HEK293T (cell line): Measurements from ENCODE around the gene PRKG1.

ENCODE experiments used
- CTCF ChIA-PET: fragments of 350-600 bp; formaldehyde crosslinking; extraction: SDS; loops from one replicate; lab custom pipeline; 2021; ENCODE audit warnings: antibody characterized with exemption, inconsistent platforms; lab: Yijun Ruan, JAX
- POLR2A ChIA-PET: fragments of 350-600 bp; formaldehyde crosslinking; extraction: SDS; loops from one replicate; lab custom pipeline; 2020; ENCODE audit warnings: antibody characterized with exemption, inconsistent platforms; lab: Yijun Ruan, JAX
- DNase-seq: peaks from one replicate; pipeline ENCODE4 v3.0.0; 2012; ENCODE audit warnings: mixed read lengths; ENCODE audit errors: extremely low spot score
- ARNT ChIP-seq: fragments of 450-650 bp; IDR thresholded peaks from 2 replicates; pipeline ENCODE4 v1.6.1; 2017; ENCODE audit warnings: mild to moderate bottlenecking
- BHLHE40 ChIP-seq: fragments of 450-650 bp; IDR thresholded peaks from 2 replicates; pipeline ENCODE4 v1.6.1; 2016; ENCODE audit warnings: mild to moderate bottlenecking, moderate library complexity, borderline replicate concordance
- CTBP1 ChIP-seq: fragments of 450-650 bp; IDR thresholded peaks from 2 replicates; pipeline ENCODE4 v1.6.1; 2016; ENCODE audit warnings: borderline replicate concordance
- ELF4 ChIP-seq: fragments of 450-650 bp; IDR thresholded peaks from 2 replicates; pipeline ENCODE4 v1.6.1; 2017; ENCODE audit warnings: antibody characterized with exemption
- FOXA1 ChIP-seq: fragments of 450-650 bp; IDR thresholded peaks from 2 replicates; pipeline ENCODE4 v1.6.1; 2016; ENCODE audit warnings: mild to moderate bottlenecking
- FOXK2 ChIP-seq: fragments of 450-650 bp; IDR thresholded peaks from 2 replicates; pipeline ENCODE4 v1.6.1; 2016; ENCODE audit warnings: mild to moderate bottlenecking
- FOXM1 ChIP-seq: fragments of 450-650 bp; IDR thresholded peaks from 2 replicates; pipeline ENCODE4 v1.6.1; 2017; ENCODE audit warnings: mild to moderate bottlenecking, borderline replicate concordance
- HDGF ChIP-seq: fragments of 450-650 bp; IDR thresholded peaks from 2 replicates; pipeline ENCODE4 v1.6.1; 2017; ENCODE audit warnings: antibody characterized with exemption, borderline replicate concordance
- L3MBTL2 ChIP-seq: fragments of 450-650 bp; conservative IDR thresholded peaks from 2 replicates; pipeline ENCODE4 v1.6.1; 2016; ENCODE audit warnings: mild to moderate bottlenecking
- LEF1 ChIP-seq: fragments of 450-650 bp; IDR thresholded peaks from 2 replicates; pipeline ENCODE4 v1.6.1; 2017; ENCODE audit warnings: mild to moderate bottlenecking, borderline replicate concordance
- NFRKB ChIP-seq: fragments of 450-650 bp; IDR thresholded peaks from 2 replicates; pipeline ENCODE4 v1.6.1; 2016; ENCODE audit warnings: mild to moderate bottlenecking, moderate library complexity
- PKNOX1 ChIP-seq: fragments of 450-650 bp; IDR thresholded peaks from 2 replicates; pipeline ENCODE4 v1.6.1; 2016
- SP1 ChIP-seq: fragments of 450-650 bp; IDR thresholded peaks from 2 replicates; pipeline ENCODE4 v1.6.1; 2017
- SUZ12 ChIP-seq: fragments of 450-650 bp; IDR thresholded peaks from 2 replicates; pipeline ENCODE4 v1.6.1; 2016; ENCODE audit warnings: mild to moderate bottlenecking
- TARDBP ChIP-seq: fragments of 450-650 bp; IDR thresholded peaks from 2 replicates; pipeline ENCODE4 v1.6.1; 2016
- ZNF384 ChIP-seq: fragments of 450-650 bp; IDR thresholded peaks from 2 replicates; pipeline ENCODE4 v1.6.1; 2016

Gene PRKG1

GRCh38 chr10:52083422-52083821 is 1009.1 kb downstream of the PRKG1 start:
- ChIA-PET POLR2A (no interaction called here), CTCF (no interaction called here)
- no peak for DNase-seq
- no peak for TF ChIP-seq NFRKB
- TF ChIP-seq PKNOX1: peak; percentile 33; the same call in 1 of the 2 replicates

GRCh38 chr10:52092390-52092789 is 1018.1 kb downstream of the PRKG1 start:
- POLR2A ChIA-PET: no interaction called here
- CTCF ChIA-PET: no interaction called here
- peak; percentile 98 for TF ChIP-seq CTBP1
- TF ChIP-seq LEF1: no peak
- no peak for TF ChIP-seq FOXM1
- TF ChIP-seq ZNF384: no peak
- no peak for TF ChIP-seq SP1
- TF ChIP-seq ARNT: peak; percentile 85
- TF ChIP-seq PKNOX1: peak; percentile 96
- TF ChIP-seq FOXK2: no peak
- no peak for TF ChIP-seq TARDBP
- TF ChIP-seq HDGF: no peak
- no peak for TF ChIP-seq NFRKB
- TF ChIP-seq BHLHE40: no peak
- no peak for TF ChIP-seq ELF4
- no peak for TF ChIP-seq L3MBTL2
- peak; percentile 83 for TF ChIP-seq FOXA1
- TF ChIP-seq SUZ12: no peak
- DNase-seq: peak; percentile 55

- TF ChIP-seq FOXA1 (peak; percentile 68; the same call in 1 of the 2 replicates), TARDBP (no peak), FOXM1 (no peak), PKNOX1 (peak; percentile 54)
- POLR2A ChIA-PET: no interaction called here
- CTCF ChIA-PET: interaction anchor here (0.7 to 0.9 kb wide), 2 partner anchors 16 to 94 kb away, joined by 3 read pairs; no protein-coding TSS in a partner anchor
- DNase-seq: no peak
Observed at GRCh38 chr10:52098130-52098529, 1023.8 kb downstream of the PRKG1 start.

GRCh38 chr10:52099026-52099600 is 1024.8 kb downstream of the PRKG1 start:
- TF ChIP-seq CTBP1 (no peak), NFRKB (no peak), ZNF384 (no peak), SP1 (no peak), L3MBTL2 (no peak), ARNT (no peak), HDGF (no peak), FOXA1 (no peak), PKNOX1 (no peak), BHLHE40 (no peak)
- DNase-seq: no peak
- ChIA-PET CTCF (interaction anchor here (0.9 kb wide), 1 partner anchor 15 kb away, joined by 3 read pairs; no protein-coding TSS in a partner anchor), POLR2A (no interaction called here)

GRCh38 chr10:52100011-52100547 is 1025.8 kb downstream of the PRKG1 start:
- TF ChIP-seq LEF1 (no peak), ARNT (no peak), ZNF384 (no peak)
- CTCF ChIA-PET: no interaction called here
- POLR2A ChIA-PET: no interaction called here
- no peak for DNase-seq

GRCh38 chr10:52105301-52105700 is 1031.0 kb downstream of the PRKG1 start:
- no peak for DNase-seq
- CTCF ChIA-PET: no interaction called here
- POLR2A ChIA-PET: no interaction called here
- TF ChIP-seq SUZ12 (no peak), HDGF (no peak), L3MBTL2 (no peak), PKNOX1 (no peak), LEF1 (no peak), CTBP1 (no peak), FOXK2 (no peak), NFRKB (no peak), FOXA1 (no peak), SP1 (no peak)
